HG02623 (cell line): ENCODE results near the gene CAMKK1.

Experiments used
- ATAC-seq: cut with Tn5 transposase; IDR thresholded peaks from one replicate; pipeline ENCODE4 v1.9.1; 2021; ENCODE audit warnings: moderate library complexity; ENCODE audit not compliant: unreplicated experiment

Gene CAMKK1

DNA sequence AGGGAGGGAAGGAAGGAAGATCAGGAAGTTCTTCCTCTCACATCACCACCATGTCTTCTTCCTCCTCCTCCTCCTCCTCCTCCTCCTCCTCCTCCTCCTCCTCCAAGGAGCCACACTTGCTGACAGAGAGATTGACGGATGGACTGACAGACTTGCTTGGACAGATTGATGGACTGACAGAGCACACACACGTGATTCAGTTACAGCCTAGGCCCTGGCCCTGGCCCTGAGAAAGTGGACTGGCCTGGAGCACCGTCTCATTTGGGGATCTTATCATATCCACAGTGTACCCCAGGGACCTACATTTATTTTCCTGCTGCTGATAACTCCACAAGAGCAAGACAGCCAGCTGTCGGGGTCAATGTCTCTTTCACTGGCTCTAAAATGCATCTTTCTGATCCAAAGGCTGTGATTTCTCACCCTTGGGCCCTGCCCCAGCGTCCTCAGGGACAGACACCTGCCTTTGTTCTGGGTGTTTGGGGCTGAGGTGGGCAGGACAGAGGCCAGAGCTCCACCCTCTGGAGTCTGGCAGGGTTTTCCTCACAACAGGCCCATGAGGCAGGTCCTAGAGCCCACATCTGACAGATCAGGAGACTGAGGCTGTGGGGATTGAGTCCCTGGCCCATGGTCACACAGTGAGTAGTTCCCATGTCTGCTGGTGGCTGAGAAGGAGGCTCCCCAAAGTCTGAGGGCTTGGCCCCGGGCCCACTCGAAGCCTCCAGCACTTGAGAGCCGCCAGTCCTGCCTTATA, 25.7 kb upstream of the CAMKK1 start:
- no peak for ATAC-seq

DNA sequence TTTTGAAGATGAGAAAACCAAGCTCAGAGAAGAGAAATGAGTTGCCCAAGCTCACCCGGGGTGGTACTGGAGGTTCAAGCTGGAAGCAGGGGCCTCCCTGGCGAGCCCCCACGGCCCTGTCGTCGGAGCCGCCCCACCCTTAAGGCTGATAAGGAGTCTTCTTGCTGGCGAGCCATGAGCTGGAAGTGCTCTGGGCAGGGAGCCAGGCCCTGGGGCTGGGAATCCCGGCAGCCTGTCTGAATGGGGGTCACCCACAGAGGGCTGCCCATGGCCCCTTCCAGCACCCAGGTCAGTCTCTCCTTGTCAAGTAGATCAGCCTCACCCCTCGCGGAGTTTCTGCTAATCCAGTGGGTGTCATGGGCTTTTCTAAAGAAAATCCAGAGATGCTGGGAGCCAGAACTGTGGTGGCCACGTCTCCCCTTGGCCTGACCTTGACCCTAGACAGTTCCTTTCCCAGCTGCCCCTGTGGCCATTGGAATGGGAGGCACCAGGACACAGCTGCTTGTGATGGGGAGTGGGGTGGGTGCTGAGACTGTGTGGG, 24.6 kb upstream of the CAMKK1 start:
- no peak for ATAC-seq

DNA sequence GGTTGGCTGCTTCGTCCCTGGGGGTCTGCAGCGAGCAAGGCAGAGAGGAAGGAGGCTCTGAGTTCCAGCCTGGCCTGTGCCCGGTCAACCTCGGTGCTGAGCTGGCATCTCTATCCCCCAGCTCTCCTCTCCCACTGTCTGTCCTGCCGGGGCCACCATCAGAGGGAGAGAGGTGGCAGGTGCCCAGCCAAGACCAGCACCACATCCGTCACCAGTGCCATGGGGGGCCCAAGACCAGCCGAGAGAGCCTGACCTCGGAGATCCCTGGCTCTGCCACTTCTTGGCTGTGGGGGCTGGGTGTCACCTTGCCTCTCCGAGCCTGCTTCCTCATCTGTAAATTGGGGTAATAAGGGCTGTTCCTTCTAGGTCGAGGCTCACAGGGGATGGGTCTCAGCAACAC, 24.0 kb upstream of the CAMKK1 start:
- ATAC-seq = no peak

DNA sequence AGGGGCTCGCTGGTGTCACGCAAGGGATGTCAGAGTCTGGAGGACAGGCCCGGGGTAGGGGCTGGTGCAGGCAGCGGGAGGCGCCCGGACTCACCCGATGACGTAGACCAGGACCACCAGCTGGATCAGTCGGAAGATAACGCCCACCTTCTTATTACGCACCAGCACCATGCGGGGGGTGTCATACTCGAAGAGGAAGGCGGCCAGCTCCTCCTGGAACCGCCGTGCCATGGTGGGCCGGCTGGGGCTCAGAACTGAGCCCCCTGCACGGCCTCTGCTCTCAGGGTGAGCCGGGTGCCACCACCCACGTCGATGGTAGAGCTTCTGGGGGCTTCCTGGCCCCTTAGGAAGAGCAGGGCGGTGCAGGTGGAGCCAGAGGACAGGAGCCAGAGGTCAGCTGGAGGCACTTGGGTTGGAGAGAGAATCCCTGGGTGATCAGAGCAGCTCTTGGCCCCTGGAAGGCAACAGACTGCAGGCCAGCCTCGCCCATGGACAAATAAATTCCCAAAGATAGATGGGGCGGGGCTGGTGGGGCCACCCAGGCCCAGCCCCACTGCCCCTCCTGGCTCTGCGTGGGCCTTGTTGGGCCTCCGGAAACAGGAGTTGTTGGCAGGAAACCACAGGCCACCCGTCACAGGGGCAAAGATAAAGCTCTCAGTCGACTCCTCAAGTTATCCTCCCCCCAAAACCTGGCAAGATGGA, 23.3 kb upstream of the CAMKK1 start, which contains the start of gene P2RX1:
Gene P2RX1 (minus strand): TSS at position 471 of the 702 bp plus-strand sequence. CDS start 240 bp downstream, at position 231.
- ATAC-seq = no peak

DNA sequence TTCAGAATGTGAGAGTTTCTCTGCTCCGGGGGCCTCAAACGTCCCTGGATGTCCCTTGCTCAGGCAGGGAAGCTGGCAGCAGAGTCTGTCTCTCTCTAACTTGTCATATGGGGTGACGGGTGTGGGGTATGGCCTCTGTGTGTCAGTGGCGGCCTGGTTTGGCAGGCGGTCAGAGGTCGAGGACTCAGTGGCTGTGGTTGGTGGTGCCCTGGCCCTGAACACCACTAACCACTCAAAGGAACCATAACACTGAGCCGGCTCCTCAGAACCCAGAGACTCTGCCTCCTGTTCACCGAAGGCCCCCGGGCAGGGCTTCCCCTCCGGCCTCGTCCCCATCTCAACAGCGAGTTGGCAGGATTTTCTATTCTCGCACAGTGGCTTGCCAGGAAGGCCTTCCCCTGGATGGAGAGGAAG, 22.7 kb upstream of the CAMKK1 start:
- ATAC-seq = no peak

DNA sequence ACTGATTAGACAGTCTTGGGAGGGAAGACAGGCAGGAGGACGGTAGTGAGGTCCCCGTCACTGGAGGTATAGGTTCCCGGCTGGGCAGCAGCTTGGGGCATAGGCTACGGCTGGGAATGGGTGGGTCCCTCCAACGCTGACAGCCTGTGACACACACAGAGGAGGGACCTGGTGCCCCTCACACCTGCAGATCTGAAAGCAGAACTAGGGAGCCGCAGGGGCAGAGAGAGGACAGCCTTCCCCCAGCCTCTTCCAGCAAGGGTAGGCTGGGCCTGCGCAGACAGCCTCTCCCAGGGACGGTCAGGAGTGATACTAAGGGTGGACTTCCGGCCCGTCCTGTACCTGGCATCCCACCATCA, 21.4 kb upstream of the CAMKK1 start:
- ATAC-seq = peak; percentile 47

DNA sequence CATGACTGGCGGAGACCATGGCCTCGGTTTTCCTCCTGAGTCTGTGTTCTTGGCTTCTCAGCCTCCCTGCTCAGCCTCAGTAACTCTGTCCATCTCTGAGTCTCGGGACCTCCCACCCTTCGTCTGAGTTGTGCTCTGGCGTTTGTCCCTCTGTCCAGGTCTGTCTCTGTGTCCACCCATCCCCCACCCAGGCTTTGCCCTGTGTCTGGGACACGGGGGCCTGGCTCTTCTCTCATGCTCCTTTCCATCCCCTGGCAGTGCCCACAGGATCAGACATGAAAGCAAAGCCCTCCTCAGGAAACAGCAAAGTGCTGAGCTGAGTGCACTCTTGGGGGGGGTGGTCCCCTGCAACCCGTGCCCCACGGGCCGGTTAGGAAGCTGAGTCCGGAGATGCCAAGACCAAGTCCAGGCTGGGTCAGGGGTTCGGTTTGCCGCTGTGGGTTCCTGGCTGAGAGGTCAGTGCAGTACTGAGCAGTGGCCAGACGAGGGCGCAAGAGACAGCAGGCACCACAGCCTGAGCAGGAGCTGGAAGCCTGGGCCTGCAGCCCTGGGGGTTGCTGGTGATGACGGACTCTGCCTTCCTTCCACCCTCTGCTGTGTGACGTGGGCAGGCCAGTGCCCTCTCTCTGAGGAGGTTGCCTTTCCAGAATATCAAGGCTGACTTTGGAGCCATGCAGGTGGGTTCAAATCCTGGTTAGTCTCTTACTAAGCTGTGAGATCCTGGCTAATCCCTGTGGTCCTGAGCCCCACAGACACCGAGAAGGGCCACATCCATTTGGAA, 20.9 kb upstream of the CAMKK1 start:
- peak; percentile 34 for ATAC-seq

DNA sequence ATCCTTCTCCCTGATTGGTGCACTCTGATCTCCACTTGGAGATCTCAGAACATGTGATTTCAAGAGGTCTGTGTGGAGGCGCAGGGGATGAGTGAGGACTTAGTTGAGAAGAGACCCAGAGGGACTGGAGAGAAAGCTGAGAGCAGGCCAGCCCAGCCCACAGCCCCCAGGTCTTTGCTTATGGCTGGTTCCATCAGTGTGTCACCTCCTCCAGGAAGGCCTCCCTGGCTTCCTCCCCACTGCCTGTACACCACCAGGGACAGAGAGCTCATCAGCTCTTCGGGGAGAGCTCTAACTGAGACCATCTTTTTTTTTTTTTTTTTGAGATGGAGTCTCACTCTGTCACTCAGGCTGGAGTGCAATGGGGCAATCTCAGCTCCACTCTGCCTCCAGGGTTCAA, 20.0 kb upstream of the CAMKK1 start:
- no peak for ATAC-seq

DNA sequence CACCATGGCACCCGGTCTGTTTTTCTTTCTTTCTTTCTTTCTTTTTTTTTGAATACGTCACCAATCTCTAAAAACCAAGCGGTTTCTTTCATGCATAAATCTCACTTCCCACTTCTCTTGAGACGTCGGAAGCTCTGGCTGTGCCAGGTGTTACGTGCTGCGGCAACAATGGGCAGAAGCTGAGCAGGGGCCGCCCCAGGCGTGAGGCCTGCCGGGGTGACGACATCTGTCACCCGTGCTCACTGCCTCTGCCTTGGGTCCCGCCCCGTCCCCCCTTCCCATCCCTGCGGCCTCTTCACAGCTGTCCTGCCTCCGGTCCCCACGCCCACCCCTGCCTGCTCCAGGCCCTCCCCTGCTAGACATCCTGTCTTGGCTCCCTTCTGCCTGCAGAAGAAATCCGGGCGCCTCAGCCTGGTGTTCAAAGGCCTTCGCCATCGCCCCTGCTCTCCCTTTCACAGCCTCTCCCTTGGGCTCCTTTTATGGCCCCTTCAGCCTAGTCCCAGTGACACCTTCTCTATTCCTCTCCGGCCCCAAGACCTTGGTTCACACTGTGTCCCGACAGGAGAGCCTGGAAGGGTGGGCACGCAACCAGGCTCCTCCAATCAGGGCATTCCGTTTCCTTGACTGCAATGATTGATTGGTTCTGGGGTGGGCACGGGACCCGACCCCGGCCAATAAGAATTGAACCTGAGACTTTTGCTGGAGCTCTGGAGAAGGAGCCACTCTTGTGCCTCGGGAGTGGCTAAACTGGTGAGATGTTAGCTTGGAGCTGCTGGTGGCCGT, 18.6 kb upstream of the CAMKK1 start:
- peak; percentile 62 for ATAC-seq

DNA sequence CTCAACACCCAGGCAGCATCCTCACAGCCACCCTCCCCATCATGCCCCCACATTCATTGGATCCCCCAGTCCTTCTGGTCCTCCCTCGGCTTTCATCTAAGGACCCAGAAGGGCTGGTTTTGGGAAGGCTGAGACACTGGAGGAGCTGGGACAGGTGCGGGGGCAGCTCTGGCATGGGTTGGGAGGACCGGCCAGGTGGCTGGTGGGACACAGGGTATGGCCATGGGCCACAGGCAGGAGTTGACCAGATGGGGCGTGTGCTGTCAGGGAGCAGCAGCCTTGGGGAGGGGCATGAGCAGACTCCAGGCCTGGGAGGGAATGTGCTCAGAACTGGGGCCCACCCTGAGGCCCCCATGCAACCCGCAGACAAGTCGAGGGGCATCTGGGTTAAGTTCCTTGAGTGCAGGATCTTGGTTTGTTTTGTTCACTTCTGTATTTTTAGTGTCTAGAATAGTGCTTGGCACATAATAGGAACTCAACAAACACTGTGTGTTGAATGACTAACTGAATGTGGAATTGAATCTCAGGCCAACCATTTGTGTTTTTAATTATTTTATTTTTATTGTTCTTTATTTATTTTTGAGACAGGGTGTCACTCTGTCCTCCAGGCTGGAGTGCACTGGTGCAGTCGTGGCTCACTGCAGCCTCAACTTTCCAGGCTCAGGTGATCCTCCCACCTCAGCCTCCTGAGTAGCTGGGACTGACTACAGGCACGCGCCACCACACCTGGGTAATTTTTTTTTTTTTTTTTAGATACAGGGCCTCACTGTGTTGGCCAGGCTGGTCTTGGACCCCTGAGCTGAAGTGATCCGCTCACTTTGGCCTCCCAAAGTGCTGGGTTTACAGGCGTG, 17.8 kb upstream of the CAMKK1 start:
- no peak for ATAC-seq

DNA sequence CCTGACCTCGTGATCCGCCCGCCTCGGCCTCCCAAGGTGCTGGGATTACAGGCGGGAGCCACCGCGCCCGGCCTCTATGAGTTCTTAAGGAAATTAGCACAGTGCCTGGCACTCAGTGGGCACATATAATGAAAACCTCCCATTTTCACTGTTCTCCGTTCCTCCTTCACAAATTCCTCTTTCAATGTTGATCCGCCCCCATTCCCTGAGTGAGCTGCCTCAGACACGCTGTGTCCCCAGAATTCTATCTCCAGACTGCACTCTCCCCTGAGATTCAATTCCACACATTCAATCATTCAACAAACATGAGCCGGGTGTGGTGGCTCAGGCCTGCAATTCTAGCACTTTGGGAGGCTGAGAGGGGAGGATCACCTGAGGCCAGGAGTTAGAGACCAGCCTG, 16.4 kb upstream of the CAMKK1 start:
- no peak for ATAC-seq

DNA sequence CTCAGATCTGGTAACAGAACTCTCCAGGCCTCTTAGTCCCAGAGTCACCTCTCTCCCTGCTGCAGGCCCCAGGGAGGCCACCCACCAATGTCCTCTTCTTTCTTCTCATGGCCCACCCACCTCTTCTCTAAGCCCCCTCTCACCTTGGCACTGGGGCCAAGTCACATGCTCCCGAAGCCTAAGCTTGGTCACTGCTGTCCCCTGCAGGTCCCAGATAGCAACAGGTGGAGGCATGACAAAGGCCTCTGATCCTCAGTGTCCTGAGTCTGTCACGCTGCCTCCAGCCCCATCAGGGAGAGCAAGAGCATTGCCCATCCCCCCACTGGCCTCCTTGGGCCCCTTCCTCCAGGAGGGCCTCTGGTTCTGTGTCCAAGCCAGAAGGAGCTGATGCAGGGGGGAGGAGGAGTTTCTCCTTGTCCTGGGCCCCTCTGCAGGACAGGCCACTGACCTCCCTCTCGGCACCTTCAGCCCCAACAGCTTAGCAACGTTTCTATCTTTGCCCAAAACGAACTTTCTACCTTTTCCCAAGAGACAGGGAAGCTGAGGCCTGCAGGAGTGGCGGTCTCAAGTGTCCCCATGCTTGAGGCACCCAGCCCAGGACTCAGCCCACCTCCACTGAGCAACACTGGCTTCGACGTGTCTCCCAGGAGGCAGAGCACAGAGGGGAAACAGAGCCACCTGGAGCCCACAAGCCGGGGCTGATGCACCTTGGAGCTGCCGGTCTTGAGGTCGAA, 14.8 kb upstream of the CAMKK1 start:
- no peak for ATAC-seq

DNA sequence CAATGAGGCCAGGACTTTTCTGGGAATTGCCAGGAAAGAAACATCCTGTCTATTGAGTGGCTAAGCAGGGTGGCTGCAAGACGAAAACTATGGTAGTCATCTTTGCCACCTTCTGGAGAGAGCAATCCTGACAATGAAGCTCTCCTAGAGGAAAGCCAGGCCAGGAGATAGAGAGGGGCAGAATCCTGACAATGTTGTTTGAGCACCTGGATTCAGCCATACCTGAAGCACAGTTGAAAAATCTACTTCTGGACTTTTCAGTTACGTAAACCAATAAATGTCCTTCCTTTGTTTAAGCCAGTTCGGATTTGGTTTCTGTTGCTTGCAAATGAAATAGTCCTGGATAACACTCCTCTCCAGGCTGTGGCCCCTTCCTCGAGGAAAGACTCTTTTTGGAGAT, 14.0 kb upstream of the CAMKK1 start:
- no peak for ATAC-seq

DNA sequence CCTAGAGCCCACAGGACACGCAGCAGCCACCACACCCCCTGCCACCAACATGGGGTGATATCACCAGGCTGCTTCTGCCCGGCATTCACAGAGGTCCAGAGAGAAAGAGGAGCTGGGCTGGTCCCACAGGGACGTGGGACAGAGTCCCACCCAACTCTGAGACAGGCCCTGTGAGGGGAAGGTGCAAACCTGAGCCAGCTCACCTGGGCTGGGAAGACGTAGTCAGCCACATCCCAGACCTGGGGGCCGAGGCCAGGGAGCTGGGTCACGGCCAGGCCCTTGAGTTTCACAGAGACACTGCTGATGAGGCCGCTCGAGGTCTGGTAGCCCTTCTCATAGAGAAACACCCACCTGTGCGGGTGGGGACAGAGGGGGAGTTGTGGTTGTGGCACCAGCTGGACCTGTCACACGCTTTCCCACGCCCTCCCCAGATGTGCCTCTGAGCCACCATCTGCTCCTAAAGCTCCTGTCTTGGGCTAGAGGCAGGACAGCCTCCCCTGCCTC, 12.2 kb upstream of the CAMKK1 start:
- no peak for ATAC-seq

DNA sequence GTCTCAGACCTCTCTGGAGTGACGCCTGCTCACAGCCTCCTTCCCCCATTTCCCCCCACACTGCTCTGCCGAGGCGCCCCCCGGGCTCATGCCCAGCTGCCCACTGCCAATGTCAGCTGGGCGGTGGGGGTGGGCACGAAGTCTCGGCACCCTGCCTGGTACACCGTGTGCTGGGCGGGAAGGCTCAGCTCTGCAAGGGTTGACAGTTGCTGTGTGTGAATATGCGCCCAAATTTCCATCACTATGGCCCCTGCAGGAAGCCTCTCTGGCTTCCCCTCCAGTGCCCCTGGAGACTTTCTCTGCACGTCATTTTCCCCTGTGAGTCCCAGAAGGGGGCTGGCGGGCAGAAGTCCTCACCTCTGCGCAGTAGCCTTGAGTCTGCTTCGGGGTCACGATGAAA, 11.6 kb upstream of the CAMKK1 start:
- ATAC-seq = no peak

DNA sequence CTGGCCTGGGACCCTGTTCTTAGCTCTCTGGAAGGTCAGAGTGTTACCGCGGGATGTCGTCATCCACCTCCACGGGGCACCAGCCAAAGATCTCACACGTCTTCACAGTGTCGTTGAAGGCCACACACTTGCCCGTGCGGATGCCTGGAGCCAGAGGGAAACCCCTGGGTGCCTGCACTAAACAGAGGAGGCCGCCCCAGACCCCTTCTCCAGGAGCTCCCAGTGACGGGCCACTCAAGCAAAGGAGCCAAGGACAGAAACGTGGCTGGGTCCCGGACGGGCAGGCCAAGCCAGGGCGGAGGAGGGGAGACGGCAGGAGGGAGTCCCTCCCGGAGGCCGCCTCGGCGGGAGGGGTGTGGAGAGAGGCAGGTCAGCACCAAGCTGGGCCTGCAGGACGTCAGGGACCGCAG, 11.0 kb upstream of the CAMKK1 start:
- ATAC-seq = no peak

DNA sequence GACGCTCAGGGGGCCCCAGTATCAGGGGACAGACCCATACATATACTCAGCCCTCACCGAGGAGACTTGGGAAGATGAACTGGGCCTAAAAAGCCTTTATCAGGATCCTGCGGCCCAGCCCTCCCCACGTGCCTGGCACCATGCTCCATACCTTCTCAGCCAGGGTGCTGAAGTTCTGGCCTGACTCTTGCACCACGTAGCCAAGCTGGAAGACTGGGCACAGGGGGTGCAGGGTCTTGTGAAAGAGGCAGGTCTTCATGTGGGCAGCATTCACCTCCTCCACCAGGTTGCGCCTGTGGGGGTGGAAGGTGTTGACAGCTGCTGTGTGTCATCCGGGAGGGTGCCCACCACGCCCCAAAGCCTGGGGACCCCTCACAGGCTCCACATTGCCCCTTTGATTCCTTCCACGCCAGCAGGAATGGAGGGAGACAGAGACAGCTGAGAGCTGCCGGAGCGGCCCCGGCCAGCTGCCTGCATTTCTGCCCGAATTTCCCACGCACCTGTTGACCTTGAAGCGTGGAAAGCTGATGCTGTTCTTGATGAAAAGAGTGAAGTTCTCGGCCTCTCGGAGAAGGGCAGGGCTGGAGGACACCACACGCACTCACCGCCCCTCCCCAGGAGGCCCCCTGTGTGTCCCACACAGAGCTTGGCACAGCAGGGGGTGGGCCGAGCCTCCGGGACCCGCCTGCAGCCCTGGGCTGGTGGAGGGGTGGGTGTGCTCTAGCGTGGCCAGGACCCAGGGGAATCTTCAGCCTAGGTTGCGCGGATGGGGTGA, 10.4 kb upstream of the CAMKK1 start:
- no peak for ATAC-seq

DNA sequence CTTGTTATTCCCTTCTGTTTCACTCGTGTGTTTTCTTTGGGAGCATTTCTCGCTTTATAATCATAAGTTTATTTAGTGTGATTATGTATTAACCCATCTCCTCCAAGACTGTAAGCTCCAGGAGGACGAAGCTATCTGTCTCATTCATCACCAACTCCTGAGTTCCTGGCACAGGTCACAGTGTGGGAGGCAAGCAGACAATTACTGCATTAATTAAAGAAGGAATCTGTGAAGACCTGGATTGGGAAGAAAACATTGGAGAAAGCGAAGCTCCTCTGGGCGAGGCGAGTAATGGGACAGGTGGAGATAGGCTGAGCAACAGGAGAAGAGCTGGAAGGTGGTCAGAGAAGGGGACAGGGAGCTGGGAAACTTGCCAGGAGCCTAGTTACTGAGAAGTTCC, 7.8 kb upstream of the CAMKK1 start:
- ATAC-seq = no peak
